ENCODE measurements around the gene NRP1. TPM values are rescaled to one million over a fixed set of nuclear protein-coding genes. Genes with fewer than 3 reads are reported as not detected.

Gene NRP1
- total RNA-seq, 1 experiment from 2014 or later = 3.0 TPM

DNA sequence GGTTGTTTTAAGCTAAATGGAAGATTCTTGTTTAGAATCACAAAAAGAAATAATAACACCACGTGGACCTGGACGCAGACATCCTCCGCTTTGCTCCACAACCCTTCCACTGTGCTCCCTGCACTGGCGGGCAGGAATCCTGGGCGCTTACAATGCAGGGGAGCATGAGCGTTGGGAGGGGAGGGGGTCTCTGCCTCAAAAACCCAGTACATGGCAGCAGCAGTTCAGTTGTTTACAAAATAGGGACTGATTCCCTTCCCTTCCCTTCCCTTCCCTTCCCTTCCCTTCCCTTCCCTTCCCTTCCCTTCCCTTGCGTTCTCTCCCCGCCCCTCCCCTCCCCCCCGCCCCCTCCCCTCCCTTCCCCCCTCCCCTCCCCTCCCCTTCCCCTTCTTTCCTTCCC is 206.8 kb downstream of the NRP1 start (continued):
- TF ChIP-seq CREB1 (CRISPR knock-in tag; IDR thresholded peaks at IDR 0.05) = no peak
- TF ChIP-seq, protein P1, sequence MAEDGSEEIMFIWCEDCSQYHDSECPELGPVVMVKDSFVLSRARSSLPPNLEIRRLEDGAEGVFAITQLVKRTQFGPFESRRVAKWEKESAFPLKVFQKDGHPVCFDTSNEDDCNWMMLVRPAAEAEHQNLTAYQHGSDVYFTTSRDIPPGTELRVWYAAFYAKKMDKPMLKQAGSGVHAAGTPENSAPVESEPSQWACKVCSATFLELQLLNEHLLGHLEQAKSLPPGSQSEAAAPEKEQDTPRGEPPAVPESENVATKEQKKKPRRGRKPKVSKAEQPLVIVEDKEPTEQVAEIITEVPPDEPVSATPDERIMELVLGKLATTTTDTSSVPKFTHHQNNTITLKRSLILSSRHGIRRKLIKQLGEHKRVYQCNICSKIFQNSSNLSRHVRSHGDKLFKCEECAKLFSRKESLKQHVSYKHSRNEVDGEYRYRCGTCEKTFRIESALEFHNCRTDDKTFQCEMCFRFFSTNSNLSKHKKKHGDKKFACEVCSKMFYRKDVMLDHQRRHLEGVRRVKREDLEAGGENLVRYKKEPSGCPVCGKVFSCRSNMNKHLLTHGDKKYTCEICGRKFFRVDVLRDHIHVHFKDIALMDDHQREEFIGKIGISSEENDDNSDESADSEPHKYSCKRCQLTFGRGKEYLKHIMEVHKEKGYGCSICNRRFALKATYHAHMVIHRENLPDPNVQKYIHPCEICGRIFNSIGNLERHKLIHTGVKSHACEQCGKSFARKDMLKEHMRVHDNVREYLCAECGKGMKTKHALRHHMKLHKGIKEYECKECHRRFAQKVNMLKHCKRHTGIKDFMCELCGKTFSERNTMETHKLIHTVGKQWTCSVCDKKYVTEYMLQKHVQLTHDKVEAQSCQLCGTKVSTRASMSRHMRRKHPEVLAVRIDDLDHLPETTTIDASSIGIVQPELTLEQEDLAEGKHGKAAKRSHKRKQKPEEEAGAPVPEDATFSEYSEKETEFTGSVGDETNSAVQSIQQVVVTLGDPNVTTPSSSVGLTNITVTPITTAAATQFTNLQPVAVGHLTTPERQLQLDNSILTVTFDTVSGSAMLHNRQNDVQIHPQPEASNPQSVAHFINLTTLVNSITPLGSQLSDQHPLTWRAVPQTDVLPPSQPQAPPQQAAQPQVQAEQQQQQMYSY (CRISPR knock-in tag; IDR thresholded peaks at IDR 0.05) = no peak
- TF ChIP-seq, protein P2, sequence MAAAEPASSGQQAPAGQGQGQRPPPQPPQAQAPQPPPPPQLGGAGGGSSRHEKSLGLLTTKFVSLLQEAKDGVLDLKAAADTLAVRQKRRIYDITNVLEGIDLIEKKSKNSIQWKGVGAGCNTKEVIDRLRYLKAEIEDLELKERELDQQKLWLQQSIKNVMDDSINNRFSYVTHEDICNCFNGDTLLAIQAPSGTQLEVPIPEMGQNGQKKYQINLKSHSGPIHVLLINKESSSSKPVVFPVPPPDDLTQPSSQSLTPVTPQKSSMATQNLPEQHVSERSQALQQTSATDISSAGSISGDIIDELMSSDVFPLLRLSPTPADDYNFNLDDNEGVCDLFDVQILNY (CRISPR knock-in tag; IDR thresholded peaks at IDR 0.05) = no peak
- TF ChIP-seq, protein P3, sequence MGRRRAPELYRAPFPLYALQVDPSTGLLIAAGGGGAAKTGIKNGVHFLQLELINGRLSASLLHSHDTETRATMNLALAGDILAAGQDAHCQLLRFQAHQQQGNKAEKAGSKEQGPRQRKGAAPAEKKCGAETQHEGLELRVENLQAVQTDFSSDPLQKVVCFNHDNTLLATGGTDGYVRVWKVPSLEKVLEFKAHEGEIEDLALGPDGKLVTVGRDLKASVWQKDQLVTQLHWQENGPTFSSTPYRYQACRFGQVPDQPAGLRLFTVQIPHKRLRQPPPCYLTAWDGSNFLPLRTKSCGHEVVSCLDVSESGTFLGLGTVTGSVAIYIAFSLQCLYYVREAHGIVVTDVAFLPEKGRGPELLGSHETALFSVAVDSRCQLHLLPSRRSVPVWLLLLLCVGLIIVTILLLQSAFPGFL (CRISPR knock-in tag; IDR thresholded peaks at IDR 0.05; ENCODE audit: borderline replicate concordance) = no peak

Measured in WTC11 (cell line).